Thoracic aorta (tissue), 2 donors: ENCODE data around the gene ECE1. TPM values are rescaled to one million over a fixed set of nuclear protein-coding genes. Genes with fewer than 3 reads are reported as not detected.

Source experiments
- ATAC-seq: fragments of 150-250 bp; one replicate; pipeline ENCODE4 v1.8.0; 2017; ENCODE audit warnings: low read depth; ENCODE audit not compliant: insufficient number of reproducible peaks, low FRiP score
- DNase-seq: peaks from one replicate; pipeline ENCODE4 v3.0.0-alpha.2; 2020; ENCODE audit warnings: low spot score
- H3K27ac ChIP-seq, 2 donors: fragments of 200-600 bp; sonication (generic); 1 replicate in 1 of 2; 2 replicates in 1 of 2; pipeline ENCODE4 v1.5.1; 2016; ENCODE audit warnings: mild to moderate bottlenecking in 2 of 2, moderate library complexity in 2 of 2
- H3K27me3 ChIP-seq: fragments of 200-600 bp; sonication (generic); replicated peaks from 2 replicates; pipeline ENCODE4 v1.6.0; 2016; ENCODE audit warnings: mild to moderate bottlenecking; ENCODE audit not compliant: insufficient read depth
- H3K36me3 ChIP-seq: fragments of 200-600 bp; sonication (generic); one replicate; pipeline ENCODE4 v1.5.1; 2016
- H3K4me1 ChIP-seq, 2 donors: fragments of 200-600 bp; sonication (generic); 1 replicate in 1 of 2; 2 replicates in 1 of 2; pipeline versions ENCODE4 v1.5.1 to v1.6.0; 2016; ENCODE audit warnings: low read depth in 2 of 2, mild to moderate bottlenecking in 1 of 2; ENCODE audit not compliant: control insufficient read depth in 1 of 2
- H3K4me3 ChIP-seq: fragments of 200-600 bp; sonication (generic); 2 replicates; pipeline ENCODE4 v1.5.1; 2016; ENCODE audit warnings: mild to moderate bottlenecking
- H3K9me3 ChIP-seq: fragments of 200-600 bp; sonication (generic); 2 replicates; pipeline ENCODE4 v1.5.1; 2016
- total RNA-seq, 2 donors: library from RNA; depleted of rRNA; stranded (reverse); fragments of >200 nt; gene quantifications; one replicate each; pipeline versions ENCODE4 v1.1.0 to v1.2.3, GENCODE V29; 2016
- TF ChIP-seq, protein P1 (sequence below): fragments of 200-600 bp; sonication (generic); IDR thresholded peaks from one replicate; pipeline ENCODE4 v1.5.1; 2019; ENCODE audit warnings: antibody characterized with exemption

ECE1 gene
- total RNA-seq, 2 donors from 2014 or later: 103 to 124 TPM

DNA sequence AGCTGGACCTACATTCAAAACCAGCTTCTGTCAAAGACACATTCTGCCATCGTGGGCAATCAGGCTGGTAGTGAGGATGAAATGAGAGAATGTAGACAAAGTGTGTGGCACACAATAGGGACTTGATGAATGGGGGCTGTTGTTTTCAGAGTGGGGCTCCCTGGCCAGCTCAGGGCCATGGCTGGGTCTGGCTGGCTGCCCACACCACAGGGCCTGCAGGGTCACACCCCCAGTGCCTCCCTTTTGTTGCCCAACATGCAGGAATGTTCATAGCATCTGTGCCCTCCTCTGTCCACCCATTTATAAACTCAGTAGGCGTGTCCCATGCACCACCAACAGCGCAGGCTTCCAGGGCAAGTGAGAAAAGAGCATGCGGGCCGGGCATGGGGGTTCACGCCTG is 20.8 kb upstream of the ECE1 start:
- Histone ChIP-seq H3K4me1 (peaks cover 40 to 94% of the 10 kb centered on the region in 2 donors), H3K27me3 (no peaks in the 10 kb centered on the region), H3K9me3 (no peaks in the 10 kb centered on the region), H3K36me3 (no peaks in the 10 kb centered on the region), H3K4me3 (no peak overlapping the region), H3K27ac (peak overlapping the region in 1 of 2 donors; percentile 15)
- ATAC-seq: no peak
- TF ChIP-seq, protein P1, sequence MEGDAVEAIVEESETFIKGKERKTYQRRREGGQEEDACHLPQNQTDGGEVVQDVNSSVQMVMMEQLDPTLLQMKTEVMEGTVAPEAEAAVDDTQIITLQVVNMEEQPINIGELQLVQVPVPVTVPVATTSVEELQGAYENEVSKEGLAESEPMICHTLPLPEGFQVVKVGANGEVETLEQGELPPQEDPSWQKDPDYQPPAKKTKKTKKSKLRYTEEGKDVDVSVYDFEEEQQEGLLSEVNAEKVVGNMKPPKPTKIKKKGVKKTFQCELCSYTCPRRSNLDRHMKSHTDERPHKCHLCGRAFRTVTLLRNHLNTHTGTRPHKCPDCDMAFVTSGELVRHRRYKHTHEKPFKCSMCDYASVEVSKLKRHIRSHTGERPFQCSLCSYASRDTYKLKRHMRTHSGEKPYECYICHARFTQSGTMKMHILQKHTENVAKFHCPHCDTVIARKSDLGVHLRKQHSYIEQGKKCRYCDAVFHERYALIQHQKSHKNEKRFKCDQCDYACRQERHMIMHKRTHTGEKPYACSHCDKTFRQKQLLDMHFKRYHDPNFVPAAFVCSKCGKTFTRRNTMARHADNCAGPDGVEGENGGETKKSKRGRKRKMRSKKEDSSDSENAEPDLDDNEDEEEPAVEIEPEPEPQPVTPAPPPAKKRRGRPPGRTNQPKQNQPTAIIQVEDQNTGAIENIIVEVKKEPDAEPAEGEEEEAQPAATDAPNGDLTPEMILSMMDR: no peak
- no peak for DNase-seq

DNA sequence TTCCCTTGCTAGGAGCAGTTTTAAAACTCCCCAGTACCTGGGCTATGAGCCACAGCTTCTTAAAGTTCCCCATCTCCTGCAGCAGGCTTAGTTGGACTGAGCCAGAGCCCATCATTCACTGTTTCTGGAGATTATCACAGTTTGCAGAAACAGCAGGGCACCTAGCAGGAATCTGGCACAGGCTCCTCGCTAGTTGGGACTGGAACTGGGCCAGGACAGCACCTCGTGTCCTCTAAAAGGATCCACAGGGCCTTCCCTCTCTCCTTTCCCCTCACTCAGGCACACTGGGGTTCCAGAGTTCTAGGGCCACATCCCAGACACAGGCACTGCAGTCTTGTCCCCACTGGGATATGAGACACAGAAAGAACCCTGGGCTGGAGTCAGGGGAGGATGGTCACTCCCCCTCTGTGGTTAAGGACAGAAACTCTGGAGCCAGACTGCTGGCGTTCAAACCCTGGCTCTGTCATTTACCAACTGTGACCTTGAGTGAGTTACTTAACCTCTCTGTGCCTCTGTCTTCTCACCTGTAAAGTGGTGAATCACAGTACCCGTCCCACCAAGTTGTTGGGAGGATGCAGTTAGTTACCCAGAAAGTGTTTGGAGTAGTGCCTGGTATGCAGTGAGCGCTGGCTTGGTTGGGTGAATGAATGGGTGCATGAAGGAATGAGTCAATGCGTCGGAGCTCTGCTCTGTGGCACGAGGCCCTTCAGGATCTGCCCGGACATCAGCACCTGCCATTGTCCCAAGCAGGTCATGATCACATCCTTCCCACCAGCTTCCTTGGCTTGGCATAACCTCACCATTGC is 18.8 kb upstream of the ECE1 start:
- TF ChIP-seq, protein P1: no peak
- no peak for DNase-seq
- Histone ChIP-seq H3K27me3 (no peaks in the 10 kb centered on the region), H3K9me3 (no peaks in the 10 kb centered on the region), H3K4me1 (peaks cover 40 to 76% of the 10 kb centered on the region in 2 donors), H3K4me3 (no peak overlapping the region), H3K27ac (peak overlapping the region in 1 of 2 donors; percentile 52), H3K36me3 (no peaks in the 10 kb centered on the region)
- no peak for ATAC-seq

DNA sequence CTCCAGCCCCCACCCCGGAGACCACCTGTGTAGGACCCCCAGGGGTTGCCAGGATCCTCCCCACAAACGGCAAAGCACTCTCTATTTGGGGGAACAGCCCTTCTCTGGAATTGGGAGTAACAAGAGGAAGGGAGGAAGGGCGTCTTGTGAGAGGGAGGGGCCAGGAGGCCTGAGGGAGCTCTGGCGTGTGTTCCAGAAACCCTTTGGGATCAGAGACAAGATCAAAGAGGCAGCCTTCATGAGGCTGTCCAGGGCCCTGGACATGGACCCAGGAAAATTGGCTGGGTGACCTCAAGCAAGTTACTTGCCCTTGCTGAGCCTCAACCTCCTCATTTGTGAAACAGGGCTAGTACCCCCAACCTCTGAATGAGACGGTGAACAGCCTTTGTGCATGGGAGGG is 18.1 kb upstream of the ECE1 start:
- no peak overlapping the region for H3K4me3 ChIP-seq
- H3K27ac ChIP-seq: peak overlapping the region; percentile 45 to 52
- no peak for DNase-seq
- no peaks in the 10 kb centered on the region for H3K27me3 ChIP-seq
- TF ChIP-seq, protein P1: no peak
- ATAC-seq: no peak
- H3K4me1 ChIP-seq: peaks cover 34 to 76% of the 10 kb centered on the region in 2 donors
- H3K36me3 ChIP-seq: no peaks in the 10 kb centered on the region
- H3K9me3 ChIP-seq: no peaks in the 10 kb centered on the region

DNA sequence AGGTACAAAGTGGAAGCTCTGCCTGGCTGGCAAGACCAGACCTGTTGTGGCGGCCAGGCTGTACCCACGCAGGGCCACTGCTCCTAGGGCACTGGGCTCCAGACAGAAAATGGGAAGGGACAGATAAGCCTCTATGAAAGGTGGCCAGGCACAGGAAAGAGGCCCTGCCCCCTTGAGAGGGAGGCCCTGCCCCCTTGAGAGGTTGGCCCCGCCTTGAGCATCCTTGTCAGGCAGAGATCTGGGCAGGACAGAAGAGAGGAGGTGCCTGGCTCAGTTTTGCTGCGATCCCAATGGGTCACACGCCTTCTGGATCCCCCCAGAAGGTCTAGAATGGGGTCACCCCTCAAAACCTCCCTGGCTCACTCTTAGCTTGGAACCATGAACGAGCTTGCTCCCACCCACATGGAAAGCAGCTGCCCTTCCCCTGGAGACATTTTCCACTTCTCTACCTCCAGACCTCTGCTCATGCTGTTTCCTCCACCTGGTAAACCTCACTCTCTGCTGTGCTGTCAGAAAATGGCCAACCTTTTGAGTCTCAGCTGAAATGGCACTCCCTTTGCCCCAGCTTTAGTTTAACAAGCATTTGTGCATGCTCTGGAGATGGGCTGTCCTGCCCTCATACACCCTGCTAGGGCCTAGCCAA is 17.5 kb upstream of the ECE1 start:
- Histone ChIP-seq H3K27me3 (no peaks in the 10 kb centered on the region), H3K4me1 (peaks cover 33 to 76% of the 10 kb centered on the region in 2 donors), H3K36me3 (no peaks in the 10 kb centered on the region), H3K9me3 (no peaks in the 10 kb centered on the region), H3K27ac (peak overlapping the region; percentile 45 to 52), H3K4me3 (no peak overlapping the region)
- ATAC-seq: no peak
- DNase-seq: no peak
- TF ChIP-seq, protein P1: no peak

DNA sequence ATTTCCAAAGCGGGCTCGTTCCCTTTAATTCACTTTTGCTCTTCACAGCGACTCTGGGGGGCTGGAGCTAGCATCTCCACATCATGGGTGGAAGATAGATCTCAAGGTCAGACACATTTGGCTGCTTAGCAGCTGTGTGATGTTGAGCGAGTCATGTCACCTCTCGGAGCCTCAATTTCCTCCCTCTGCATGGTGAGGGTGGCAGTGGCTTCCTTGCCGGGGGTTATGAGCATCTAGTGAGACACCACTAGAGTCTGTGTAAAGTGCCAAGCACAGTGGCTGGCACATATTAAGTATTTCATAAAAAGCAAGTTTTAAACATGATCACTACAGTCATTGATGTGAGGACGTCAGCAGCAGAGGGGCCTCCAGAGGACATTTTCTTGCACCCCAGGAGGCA is 16.9 kb upstream of the ECE1 start:
- Histone ChIP-seq H3K27me3 (no peaks in the 10 kb centered on the region), H3K36me3 (no peaks in the 10 kb centered on the region), H3K27ac (no peak overlapping the region), H3K4me3 (no peak overlapping the region), H3K4me1 (peaks cover 29 to 74% of the 10 kb centered on the region in 2 donors), H3K9me3 (no peaks in the 10 kb centered on the region)
- TF ChIP-seq, protein P1: no peak
- ATAC-seq (no peak), DNase-seq (no peak)
